NCI-H128 (cell line): ENCODE measurements around the gene RNF187.
"Not testable (repeated sequence)": the region's sequence is repeated elsewhere in the genome, so short reads cannot be mapped to it uniquely, and the experiment has no call there.

Experiments used
- DNase-seq: peaks from one replicate; lab custom pipeline; 2025; ENCODE audit not compliant: unreplicated experiment; lab: John Stamatoyannopoulos, UW

The RNF187 gene

DNA sequence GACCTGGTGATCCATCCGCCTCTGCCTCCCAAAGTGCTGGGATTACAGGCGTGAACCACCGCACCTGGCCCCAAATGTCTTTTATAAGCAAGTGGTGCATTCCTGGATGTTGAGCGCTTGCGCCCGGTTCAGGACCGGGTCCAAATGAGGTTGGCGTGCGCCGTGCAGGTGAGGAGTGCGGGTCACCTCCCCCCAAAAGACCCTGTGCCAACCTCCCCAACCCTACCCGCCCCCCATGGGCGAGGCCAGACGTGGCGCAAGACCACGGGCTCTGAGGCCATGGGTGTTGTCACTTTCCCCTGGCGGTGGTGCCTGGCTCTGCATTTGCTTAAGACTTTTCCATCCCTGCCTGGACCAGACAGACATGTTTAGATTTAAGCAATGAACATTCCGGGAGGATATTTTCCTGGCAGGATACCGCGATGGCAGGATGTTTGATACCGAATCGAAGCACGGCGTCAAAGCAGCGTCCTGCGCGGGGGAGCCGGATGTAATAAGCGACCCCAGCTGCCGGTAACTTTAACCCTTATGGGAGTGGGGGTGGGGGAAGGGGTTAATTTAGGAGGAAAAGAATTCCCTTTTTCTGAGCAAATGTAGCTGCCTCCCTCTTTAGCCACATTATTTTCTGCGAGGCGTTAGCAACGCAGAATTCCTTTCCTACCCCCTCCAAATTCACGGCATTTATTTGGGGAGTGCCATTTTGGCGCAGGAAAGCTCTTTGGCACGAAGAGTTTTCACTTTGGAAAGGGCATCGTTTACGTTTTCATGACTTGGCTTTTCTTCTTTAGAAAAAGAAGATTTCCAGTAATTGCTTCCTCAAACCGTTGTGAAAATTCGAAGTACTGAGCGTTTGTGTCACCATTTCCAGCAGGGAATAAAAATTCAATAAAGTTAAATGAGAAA lies 27.8 kb upstream of the RNF187 start:
- no peak for DNase-seq

DNA sequence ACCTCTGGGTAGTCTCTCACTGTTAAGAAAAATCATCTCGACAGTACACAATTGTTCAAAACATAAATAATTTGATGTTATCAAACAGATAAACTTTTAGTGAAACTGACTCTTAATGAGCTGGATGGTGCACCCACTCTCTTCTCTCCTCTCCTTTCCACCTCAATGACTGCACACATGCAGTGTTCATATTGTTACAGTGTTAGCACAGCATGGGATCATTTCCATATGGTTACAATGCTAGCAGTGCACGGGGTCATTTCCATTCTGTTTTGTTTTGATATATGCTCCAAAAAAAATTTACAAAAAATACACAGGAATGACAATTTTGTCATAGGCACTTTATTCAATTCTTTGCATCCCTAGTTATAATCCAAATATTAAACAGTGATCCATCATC lies 26.4 kb upstream of the RNF187 start:
- no peak for DNase-seq

DNA sequence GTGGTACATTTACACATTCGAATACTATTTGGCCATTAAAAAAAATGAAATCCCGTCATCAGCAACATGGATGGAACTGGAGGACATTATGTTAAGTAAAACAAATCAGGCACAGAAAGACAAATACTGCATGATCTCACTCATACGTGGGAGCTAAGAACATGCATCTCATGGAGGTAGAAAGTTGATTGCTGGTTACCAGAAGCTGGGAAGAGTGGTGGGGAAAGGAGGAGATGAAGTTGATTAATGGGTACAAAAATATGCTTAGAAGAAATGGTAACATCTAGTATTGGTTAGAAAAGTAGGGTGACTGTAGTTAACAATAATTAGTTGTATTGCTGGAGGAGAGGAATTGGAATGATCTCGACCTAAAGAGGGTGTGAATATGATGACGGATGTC lies 24.6 kb upstream of the RNF187 start:
- DNase-seq = no peak

GRCh38 chr1:228463009-228463558 lies 24.1 kb upstream of the RNF187 start:
- no peak for DNase-seq

DNA sequence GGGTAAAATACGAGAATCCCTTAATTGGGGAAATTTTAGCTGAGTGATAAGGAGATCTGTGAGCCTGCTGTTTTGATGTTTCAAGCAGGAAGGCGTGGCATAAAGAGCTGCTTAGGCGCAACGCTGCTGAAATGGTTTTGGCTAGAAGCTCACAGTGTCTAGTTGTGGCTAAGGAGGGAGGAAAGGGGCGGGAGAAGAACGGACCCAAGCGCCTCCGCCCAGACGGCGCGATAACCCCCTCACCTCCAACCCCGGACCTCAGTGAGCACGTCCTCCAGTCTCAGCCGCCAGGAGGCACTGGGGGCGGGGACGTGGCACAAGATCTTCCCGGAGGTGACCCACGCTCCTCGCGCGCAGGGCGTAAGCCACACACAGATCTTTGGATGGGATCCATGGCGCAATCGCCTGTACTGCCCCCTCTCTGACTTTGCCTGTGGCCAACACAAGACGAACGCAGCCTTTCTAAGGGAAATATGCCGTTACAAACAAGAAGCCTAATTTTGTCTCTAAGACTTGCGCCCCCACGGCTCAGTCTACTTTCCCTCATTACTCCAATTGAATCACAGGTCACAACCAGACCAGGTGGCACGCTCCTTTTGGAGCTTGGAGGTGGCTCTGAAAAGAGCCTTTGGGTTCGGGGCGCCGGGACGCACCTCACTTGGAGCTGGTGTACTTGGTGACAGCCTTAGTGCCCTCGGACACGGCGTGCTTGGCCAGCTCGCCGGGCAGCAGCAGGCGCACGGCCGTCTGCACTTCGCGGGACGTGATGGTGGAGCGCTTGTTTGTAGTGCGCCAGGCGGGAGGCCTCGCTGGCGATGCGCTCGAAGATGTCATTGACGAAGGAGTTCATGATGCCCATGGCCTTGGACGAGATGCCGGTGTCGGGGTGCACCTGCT lies 23.4 kb upstream of the RNF187 start:
- DNase-seq = no peak

DNA sequence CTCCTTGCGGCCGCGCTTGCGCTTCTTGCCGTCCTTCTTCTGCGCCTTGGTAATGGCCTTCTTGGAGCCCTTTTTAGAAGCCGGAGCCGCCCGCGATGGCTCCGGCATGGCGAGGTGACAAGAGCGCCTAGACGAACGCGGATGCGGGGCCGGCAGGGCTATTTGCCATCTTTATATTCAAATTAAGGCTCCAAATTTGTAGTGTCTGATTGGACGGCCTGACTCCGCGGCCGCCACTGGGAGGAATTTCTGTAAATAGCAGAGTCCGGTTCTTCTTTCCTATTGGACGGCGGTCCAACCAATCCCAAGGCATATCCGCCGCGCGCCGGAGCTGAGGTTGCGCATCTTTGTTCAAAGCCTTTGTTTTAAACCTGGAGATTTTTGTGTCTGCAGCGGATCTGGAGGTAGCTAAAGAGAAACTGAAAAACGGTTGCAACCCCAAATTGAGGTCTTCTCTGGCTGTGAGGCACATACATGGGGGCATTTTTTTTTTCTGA lies 22.6 kb upstream of the RNF187 start:
- DNase-seq = no peak

GRCh38 chr1:228465141-228465540 lies 22.0 kb upstream of the RNF187 start:
- DNase-seq = no peak

GRCh38 chr1:228465571-228466146 lies 21.5 kb upstream of the RNF187 start:
- DNase-seq = no peak

- not testable (repeated sequence) for DNase-seq
Observed at GRCh38 chr1:228468188-228468587, 19.0 kb upstream of the RNF187 start.

- no peak for DNase-seq
Observed at GRCh38 chr1:228469413-228470162, 17.6 kb upstream of the RNF187 start.

DNA sequence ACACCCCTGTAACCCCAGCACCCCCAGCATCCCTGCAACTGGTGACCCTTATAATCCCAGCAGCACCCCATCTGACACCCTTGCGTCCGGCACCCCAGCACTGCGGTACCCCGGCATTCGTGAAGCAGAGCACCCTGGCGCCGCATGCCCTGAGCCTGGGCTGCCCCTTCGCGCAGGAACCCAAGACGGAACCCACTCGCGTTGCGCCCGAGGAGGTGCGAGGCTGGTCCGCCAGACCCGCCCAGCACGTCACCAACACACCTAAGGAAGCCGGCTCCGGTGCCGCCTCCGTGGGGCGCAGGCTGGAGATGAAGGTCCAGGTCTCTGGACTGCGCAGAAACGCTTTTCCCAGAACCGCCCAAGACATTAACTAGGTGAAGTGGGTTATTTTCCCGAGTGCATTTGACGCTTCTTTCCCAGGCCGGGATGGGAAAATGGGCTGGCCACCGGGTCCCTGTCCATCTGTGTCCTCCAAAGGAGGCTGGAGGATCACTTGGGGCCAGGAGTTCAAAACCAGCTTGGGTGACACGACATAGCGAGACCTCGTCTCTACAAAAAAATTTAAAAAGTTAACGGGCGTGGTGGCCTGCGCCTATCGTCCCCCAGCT lies 15.9 kb upstream of the RNF187 start:
- no peak for DNase-seq

DNA sequence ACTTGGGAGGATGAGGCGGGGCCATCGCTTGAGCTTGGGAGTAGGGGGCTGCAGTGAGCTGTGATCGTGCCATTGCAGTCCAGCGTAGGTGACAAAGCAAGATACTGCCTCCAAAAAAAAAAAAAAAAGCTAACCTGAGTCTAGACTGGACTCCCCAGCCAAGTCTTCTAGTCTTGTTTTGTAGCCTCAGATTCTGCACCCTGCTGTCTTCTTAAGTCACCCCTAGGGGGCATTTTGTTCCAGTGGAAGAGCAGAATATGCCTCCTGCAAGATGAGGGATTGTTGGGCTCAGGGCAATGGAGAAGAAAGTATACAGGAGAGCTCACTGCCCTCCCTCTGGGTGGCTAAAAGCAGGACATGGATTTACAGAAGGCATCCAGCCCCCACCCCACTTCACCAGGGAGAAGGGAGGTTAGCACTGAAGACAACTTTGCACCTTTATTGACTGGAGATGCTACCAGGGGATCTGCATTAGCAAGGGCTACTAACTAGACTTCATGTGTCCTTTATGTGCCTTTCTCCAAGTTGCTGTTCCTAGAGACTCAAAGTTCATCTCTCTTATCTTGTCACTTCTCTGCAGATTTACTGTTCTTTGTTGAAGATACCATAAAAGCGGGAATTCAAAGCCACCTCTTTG lies 15.3 kb upstream of the RNF187 start:
- no peak for DNase-seq

DNA sequence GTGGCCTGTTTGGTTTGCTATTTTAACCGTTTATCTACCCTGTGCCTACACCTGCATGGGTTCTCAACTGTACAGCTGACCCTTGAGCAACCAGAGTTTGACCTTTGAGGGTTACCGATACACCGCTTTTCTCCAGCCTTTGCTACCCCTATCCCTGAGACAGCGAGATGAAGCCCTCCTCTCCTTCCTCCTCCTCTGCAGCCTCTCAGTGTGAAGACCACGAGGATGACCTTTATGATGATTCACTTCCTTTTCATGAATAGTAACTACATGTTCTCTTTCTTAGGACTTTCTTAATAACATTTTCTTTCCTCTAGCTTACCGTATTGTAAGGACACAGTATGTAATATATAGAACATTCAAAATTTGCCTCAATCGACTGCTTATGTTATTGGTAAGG lies 14.5 kb upstream of the RNF187 start:
- no peak for DNase-seq

- no peak for DNase-seq
Observed at GRCh38 chr1:228474507-228474906, 12.7 kb upstream of the RNF187 start.

DNA sequence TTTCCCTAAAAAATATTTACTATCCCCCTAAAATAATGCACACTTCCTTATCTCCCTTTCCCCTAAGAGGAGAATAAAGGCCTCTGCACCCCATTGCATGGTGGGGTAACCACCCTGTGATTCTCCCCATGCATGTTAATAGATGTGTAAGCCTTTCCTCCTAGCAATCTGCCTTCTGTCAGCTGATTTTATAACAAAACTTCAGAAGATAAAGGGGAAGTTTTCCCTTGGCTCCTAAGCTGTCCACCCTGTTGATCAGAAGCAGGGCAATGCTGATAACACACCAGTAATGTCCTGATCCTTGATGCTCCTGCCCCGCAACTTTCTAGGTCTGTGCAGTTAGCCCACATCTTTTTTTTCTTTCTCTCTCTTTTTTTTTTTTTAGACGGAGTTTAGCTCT lies 11.4 kb upstream of the RNF187 start:
- DNase-seq = no peak

- no peak for DNase-seq
Observed at GRCh38 chr1:228477263-228477662, 9.9 kb upstream of the RNF187 start.

- no peak for DNase-seq
Observed at GRCh38 chr1:228478326-228478725, 8.9 kb upstream of the RNF187 start.

- DNase-seq = no peak
Observed at GRCh38 chr1:228478912-228479711, 8.1 kb upstream of the RNF187 start.

- DNase-seq = no peak
Observed at GRCh38 chr1:228483789-228484188, 3.4 kb upstream of the RNF187 start.
